ENCODE measurements around the gene MPST. TPM values are rescaled to one million over a fixed set of nuclear protein-coding genes. Genes with fewer than 3 reads are reported as not detected.

MPST gene
- total RNA-seq, 1 experiment from 2014 or later: 68.6 TPM

GRCh38 chr22:37069719-37070118 lies 50.2 kb downstream of the MPST start:
- Histone ChIP-seq H3K4me2 (ENCODE audit: low read length) (no peak overlapping the region), H3K9me2 (ENCODE audit: insufficient read depth) (no peaks in the 10 kb centered on the region), H3K27ac (ENCODE audit: low read depth, low read length) (no peak overlapping the region), H2AFZ (ENCODE audit: low read depth, low read length, poor library complexity, severe bottlenecking) (no peak overlapping the region), H4K20me1 (ENCODE audit: insufficient read depth) (no peaks in the 10 kb centered on the region), H3K27me3 (ENCODE audit: insufficient read depth, low read length) (no peaks in the 10 kb centered on the region), H3K36me3 (ENCODE audit: control insufficient read depth in 1 of 2, insufficient read depth in 2 of 2, low read length in 2 of 2) (no peaks in the 10 kb centered on the region), H3K9me3 (ENCODE audit: control insufficient read depth in 1 of 2, insufficient read depth in 1 of 2, low read depth in 1 of 2, low read length in 2 of 2) (no peaks in the 10 kb centered on the region; a peak in 1 of 4 replicates), H3K4me3 (replicated peaks in 1 of 2; ENCODE audit: low read depth in 1 of 2, low read length in 2 of 2) (no peak overlapping the region), H3K4me1 (ENCODE audit: control insufficient read depth in 1 of 2, insufficient read depth in 2 of 2, low read length in 2 of 2) (peaks cover 0 to 4% of the 10 kb centered on the region in 2 experiments; a peak in 1 of 4 replicates), H3K79me2 (ENCODE audit: insufficient read depth, low read length) (no peaks in the 10 kb centered on the region), H3K9ac (ENCODE audit: low read length) (no peak overlapping the region)
- DNase-seq (ENCODE audit: low read depth, low spot score) (no peak), ATAC-seq (no peak)
- intact Hi-C loops (cut with micrococcal nuclease): no loop called here
- no TSS peak for BruUV-seq (replicated peaks)
- no peak for TF ChIP-seq ZBTB33 (IDR thresholded peaks at IDR 0.05; ENCODE audit: extremely low read depth, insufficient replicate concordance, low read length)
- no peak for TF ChIP-seq EZH2phosphoT487 (IDR thresholded peaks at IDR 0.05; ENCODE audit: borderline replicate concordance)
- TF ChIP-seq REST (IDR thresholded peaks at IDR 0.05; ENCODE audit: low read depth): no peak
- TF ChIP-seq, protein P1, sequence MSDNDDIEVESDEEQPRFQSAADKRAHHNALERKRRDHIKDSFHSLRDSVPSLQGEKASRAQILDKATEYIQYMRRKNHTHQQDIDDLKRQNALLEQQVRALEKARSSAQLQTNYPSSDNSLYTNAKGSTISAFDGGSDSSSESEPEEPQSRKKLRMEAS (IDR thresholded peaks at IDR 0.05): no peak
- no peak for TF ChIP-seq JUND (IDR thresholded peaks at IDR 0.05)
- TF ChIP-seq POLR2A (IDR thresholded peaks at IDR 0.05; ENCODE audit: borderline replicate concordance, extremely low read depth, insufficient read depth, insufficient read length): no peak
- no peak for TF ChIP-seq ZNF274 (IDR thresholded peaks at IDR 0.05; ENCODE audit: low read depth, low read length)
- ChIA-PET POLR2A (no interaction called here), RAD21 (ENCODE audit: low non-redundant PET in 1 of 2, low total read pairs in 2 of 2, uncharacterized antibody in 2 of 2, unreplicated experiment in 2 of 2) (no interaction called here), CTCF (no interaction called here)
